MM.1S (cell line): Measurements from ENCODE around the gene SNX6.
A peak's percentile ranks its signal among the peaks of the same experiment; 100 is the strongest.
"Not testable (repeated sequence)": the region's sequence is repeated elsewhere in the genome, so short reads cannot be mapped to it uniquely, and the experiment has no call there.

Source experiments
- DNase-seq: peaks from one replicate; pipeline ENCODE4 v3.0.0-alpha.2; 2015
- H2AFZ ChIP-seq: fragments of 300-600 bp; sonication (generic); 2 replicates; pipeline ENCODE4 v1.6.0; 2016; ENCODE audit warnings: antibody characterized with exemption, low read length
- H3F3A ChIP-seq: fragments of 300-600 bp; sonication (generic); 2 replicates; pipeline ENCODE4 v1.6.1; 2016; ENCODE audit warnings: mild to moderate bottlenecking, antibody characterized with exemption, low read length, moderate library complexity, mixed read lengths; ENCODE audit not compliant: insufficient read depth
- H3K27ac ChIP-seq: fragments of 300-600 bp; sonication (generic); 2 replicates; pipeline ENCODE4 v1.5.1; 2016; ENCODE audit warnings: mild to moderate bottlenecking, low read length
- H3K27me3 ChIP-seq: fragments of 300-600 bp; sonication (generic); replicated peaks from 2 replicates; pipeline ENCODE4 v1.6.0; 2016; ENCODE audit warnings: low read length; ENCODE audit not compliant: insufficient read depth
- H3K36me3 ChIP-seq: fragments of 300-600 bp; sonication (generic); replicated peaks from 2 replicates; pipeline ENCODE4 v1.6.1; 2016; ENCODE audit warnings: mild to moderate bottlenecking, low read length, mixed read lengths; ENCODE audit not compliant: insufficient read depth
- H3K4me1 ChIP-seq: fragments of 300-600 bp; sonication (generic); 2 replicates; pipeline ENCODE4 v1.6.1; 2016; ENCODE audit warnings: low read length, mixed read lengths
- H3K4me2 ChIP-seq: fragments of 300-600 bp; sonication (generic); 2 replicates; pipeline ENCODE4 v1.6.0; 2016; ENCODE audit warnings: low read depth, low read length
- H3K4me3 ChIP-seq: fragments of 300-600 bp; sonication (generic); 2 replicates; pipeline ENCODE4 v1.5.1; 2016; ENCODE audit warnings: low read length, mixed read lengths
- H3K79me2 ChIP-seq: fragments of 300-600 bp; sonication (generic); 2 replicates; pipeline ENCODE4 v1.6.1; 2016; ENCODE audit warnings: mixed run types, low read length, mixed read lengths
- H3K9ac ChIP-seq: fragments of 300-600 bp; sonication (generic); 2 replicates; pipeline ENCODE4 v1.6.1; 2016; ENCODE audit warnings: low read length, mixed read lengths
- H3K9me2 ChIP-seq: fragments of 300-600 bp; sonication (generic); replicated peaks from 2 replicates; pipeline ENCODE4 v1.6.1; 2016; ENCODE audit warnings: mild to moderate bottlenecking, low read length, mixed read lengths; ENCODE audit not compliant: insufficient read depth
- H3K9me3 ChIP-seq: fragments of 300-600 bp; sonication (generic); replicated peaks from 2 replicates; pipeline ENCODE4 v1.6.1; 2016; ENCODE audit warnings: mild to moderate bottlenecking, low read length, mixed read lengths; ENCODE audit not compliant: insufficient read depth
- H4K20me1 ChIP-seq: fragments of 300-600 bp; sonication (generic); 2 replicates; pipeline ENCODE4 v1.6.1; 2016; ENCODE audit warnings: mild to moderate bottlenecking, low read length, moderate library complexity, mixed read lengths; ENCODE audit not compliant: insufficient read depth
- CTCF ChIP-seq: fragments of 300-600 bp; sonication (generic); IDR thresholded peaks from 2 replicates; pipeline ENCODE4 v1.5.1; 2016; ENCODE audit warnings: antibody characterized with exemption, low read length, mixed read lengths
- EZH2 ChIP-seq: fragments of 300-600 bp; sonication (generic); optimal IDR thresholded peaks from 2 replicates; pipeline ENCODE3; 2017; ENCODE audit warnings: low read depth, mild to moderate bottlenecking, antibody characterized with exemption, low read length, mixed read lengths
- EZH2phosphoT487 ChIP-seq: fragments of 300-600 bp; sonication (generic); IDR thresholded peaks from 2 replicates; pipeline ENCODE4 v1.6.1; 2018; ENCODE audit warnings: antibody characterized with exemption, low read length

Gene SNX6

GRCh38 chr14:34540181-34541059, 89.5 kb downstream of the SNX6 start:
- not testable (repeated sequence) for H3K4me1 ChIP-seq, H3K36me3 ChIP-seq, H3K27me3 ChIP-seq, H3F3A ChIP-seq, H3K9me3 ChIP-seq, DNase-seq, H3K9me2 ChIP-seq, H4K20me1 ChIP-seq
- H3K9ac ChIP-seq = peak overlapping the region; percentile 71
- H3K4me3 ChIP-seq = peak overlapping the region; percentile 49; the same call in 1 of the 2 replicates
- H2AFZ ChIP-seq = 0 out of 2 replicates have a peak overlapping the region, but pooled peaks have one; percentile 31
- peaks cover 24% of the 10 kb centered on the region for H3K79me2 ChIP-seq
- peak overlapping the region; percentile 32; the same call in 1 of the 2 replicates for H3K4me2 ChIP-seq
- peak overlapping the region; percentile 41; the same call in 1 of the 2 replicates for H3K27ac ChIP-seq

- Histone ChIP-seq H3K27ac (peak within 1 kb of the TSS; percentile 75; the same call in 1 of the 2 replicates), H3K9me2 (no peaks in the 10 kb centered on the region), H2AFZ (peak within 1 kb of the TSS; percentile 69), H3K4me3 (peak within 1 kb of the TSS; percentile 95), H3K79me2 (peaks cover 24% of the 10 kb centered on the region), H4K20me1 (no peaks in the 10 kb centered on the region), H3K36me3 (no peaks in the 10 kb centered on the region), H3K9me3 (no peaks in the 10 kb centered on the region), H3K4me2 (peak within 1 kb of the TSS; percentile 72), H3K27me3 (no peaks in the 10 kb centered on the region), H3F3A (no peaks in the 10 kb centered on the region), H3K9ac (peak within 1 kb of the TSS; percentile 97), H3K4me1 (0 out of 2 replicates have a peak, but pooled peaks cover 4% of the 10 kb centered on the region)
- peak; percentile 89 for DNase-seq
- TF ChIP-seq EZH2 (no peak), CTCF (no peak), EZH2phosphoT487 (no peak)
Observed at GRCh38 chr14:34539407-34540180, 90.4 kb downstream of the SNX6 start, which contains the start of gene EAPP. EAPP (minus strand) TSS chr14:34539701; CDS start chr14:34539628, 73 bp downstream.

GRCh38 chr14:34538871-34539406, 91.0 kb downstream of the SNX6 start:
- H3K79me2 ChIP-seq = peaks cover 24% of the 10 kb centered on the region
- H3K4me2 ChIP-seq = peak overlapping the region; percentile 72
- H3K9ac ChIP-seq = peak overlapping the region; percentile 97
- no peaks in the 10 kb centered on the region for H3K9me3 ChIP-seq
- H3K27me3 ChIP-seq = no peaks in the 10 kb centered on the region
- H3K9me2 ChIP-seq = no peaks in the 10 kb centered on the region
- TF ChIP-seq EZH2 = no peak
- TF ChIP-seq CTCF = no peak
- no peak for TF ChIP-seq EZH2phosphoT487
- no peak for DNase-seq
- no peaks in the 10 kb centered on the region for H4K20me1 ChIP-seq
- 0 out of 2 replicates have a peak, but pooled peaks cover 4% of the 10 kb centered on the region for H3K4me1 ChIP-seq
- peak overlapping the region; percentile 95 for H3K4me3 ChIP-seq
- H3K27ac ChIP-seq = peak overlapping the region; percentile 75; the same call in 1 of the 2 replicates
- no peaks in the 10 kb centered on the region for H3F3A ChIP-seq
- no peaks in the 10 kb centered on the region for H3K36me3 ChIP-seq
- H2AFZ ChIP-seq = peak overlapping the region; percentile 69

GRCh38 chr14:34538096-34538495, 91.9 kb downstream of the SNX6 start:
- H3K9ac ChIP-seq, H3K36me3 ChIP-seq, DNase-seq, H3K9me3 ChIP-seq, H3F3A ChIP-seq, H3K27ac ChIP-seq, H3K4me1 ChIP-seq, H3K4me2 ChIP-seq, H3K27me3 ChIP-seq, H3K9me2 ChIP-seq, H2AFZ ChIP-seq, H4K20me1 ChIP-seq, H3K4me3 ChIP-seq: not testable (repeated sequence)
- H3K79me2 ChIP-seq = peaks cover 24% of the 10 kb centered on the region
